Mucosa of stomach (tissue), 1 donor: Measurements from ENCODE around the gene SSBP4.

Experiments
- H3K27me3 ChIP-seq: one replicate; pipeline ENCODE4 v1.7.0; 2013; ENCODE audit warnings: mild to moderate bottlenecking, low read length; ENCODE audit not compliant: control insufficient read depth, insufficient read depth
- H3K36me3 ChIP-seq: one replicate; pipeline ENCODE4 v1.7.0; 2013; ENCODE audit warnings: low read length; ENCODE audit not compliant: control insufficient read depth, insufficient read depth
- H3K4me1 ChIP-seq: one replicate; pipeline ENCODE4 v1.7.0; 2013; ENCODE audit warnings: mild to moderate bottlenecking, low read length; ENCODE audit not compliant: control insufficient read depth, insufficient read depth
- H3K4me3 ChIP-seq: one replicate; pipeline ENCODE4 v1.7.0; 2013; ENCODE audit warnings: low read length
- H3K9ac ChIP-seq: one replicate; pipeline ENCODE4 v1.7.0; 2013; ENCODE audit warnings: mild to moderate bottlenecking, low read length, moderate library complexity
- H3K9me3 ChIP-seq: one replicate; pipeline ENCODE4 v1.7.0; 2013; ENCODE audit warnings: mild to moderate bottlenecking, low read length, moderate library complexity; ENCODE audit not compliant: control insufficient read depth
- donor health status: Pancreatic carcinoma.

Gene SSBP4

GRCh38 chr19:18418029-18418482, 1.1 kb upstream of the SSBP4 start:
- H3K4me1 ChIP-seq, result peaks cover 71% of the 10 kb centered on the region
- H3K9me3 ChIP-seq, result no peaks in the 10 kb centered on the region
- peaks cover 14% of the 10 kb centered on the region for H3K27me3 ChIP-seq
- H3K9ac ChIP-seq, result peak overlapping the region; percentile 45
- no peak overlapping the region for H3K4me3 ChIP-seq
- no peaks in the 10 kb centered on the region for H3K36me3 ChIP-seq

GRCh38 chr19:18418483-18419194, 559 bp upstream of the SSBP4 start:
- no peaks in the 10 kb centered on the region for H3K9me3 ChIP-seq
- no peaks in the 10 kb centered on the region for H3K36me3 ChIP-seq
- H3K27me3 ChIP-seq, result peaks cover 14% of the 10 kb centered on the region
- peak overlapping the region; percentile 23 for H3K9ac ChIP-seq
- peak overlapping the region; percentile 51 for H3K4me3 ChIP-seq
- H3K4me1 ChIP-seq, result peaks cover 77% of the 10 kb centered on the region

- peaks cover 14% of the 10 kb centered on the region for H3K27me3 ChIP-seq
- H3K9ac ChIP-seq, result peak overlapping the region; percentile 65
- no peaks in the 10 kb centered on the region for H3K9me3 ChIP-seq
- H3K4me3 ChIP-seq, result no peak overlapping the region
- H3K36me3 ChIP-seq, result no peaks in the 10 kb centered on the region
- H3K4me1 ChIP-seq, result peaks cover 74% of the 10 kb centered on the region
Measured at GRCh38 chr19:18419699-18420460, 682 bp downstream of the SSBP4 start.

- no peaks in the 10 kb centered on the region for H3K36me3 ChIP-seq
- peaks cover 14% of the 10 kb centered on the region for H3K27me3 ChIP-seq
- H3K4me3 ChIP-seq, result no peak overlapping the region
- H3K9me3 ChIP-seq, result no peaks in the 10 kb centered on the region
- H3K4me1 ChIP-seq, result peaks cover 70% of the 10 kb centered on the region
- peak overlapping the region; percentile 12 for H3K9ac ChIP-seq
Measured at GRCh38 chr19:18420930-18421329, 1.7 kb downstream of the SSBP4 start.

- Histone ChIP-seq H3K4me1 (peaks cover 67% of the 10 kb centered on the region), H3K4me3 (no peak overlapping the region), H3K27me3 (peaks cover 14% of the 10 kb centered on the region), H3K36me3 (no peaks in the 10 kb centered on the region), H3K9ac (peak overlapping the region; percentile 12), H3K9me3 (no peaks in the 10 kb centered on the region)
Measured at GRCh38 chr19:18421371-18421959, 2.3 kb downstream of the SSBP4 start.

- Histone ChIP-seq H3K27me3 (peaks cover 10% of the 10 kb centered on the region), H3K9me3 (no peaks in the 10 kb centered on the region), H3K4me3 (no peak overlapping the region), H3K4me1 (peaks cover 55% of the 10 kb centered on the region), H3K9ac (no peak overlapping the region), H3K36me3 (no peaks in the 10 kb centered on the region)
Measured at GRCh38 chr19:18422530-18423191, 3.5 kb downstream of the SSBP4 start.

- peaks cover 51% of the 10 kb centered on the region for H3K4me1 ChIP-seq
- H3K9ac ChIP-seq, result peak overlapping the region; percentile 39
- H3K4me3 ChIP-seq, result no peak overlapping the region
- H3K36me3 ChIP-seq, result no peaks in the 10 kb centered on the region
- H3K9me3 ChIP-seq, result no peaks in the 10 kb centered on the region
- peaks cover 2% of the 10 kb centered on the region for H3K27me3 ChIP-seq
Measured at GRCh38 chr19:18423258-18424020, 4.2 kb downstream of the SSBP4 start.

- H3K27me3 ChIP-seq, result no peaks in the 10 kb centered on the region
- H3K4me3 ChIP-seq, result no peak overlapping the region
- no peaks in the 10 kb centered on the region for H3K36me3 ChIP-seq
- H3K9me3 ChIP-seq, result no peaks in the 10 kb centered on the region
- H3K9ac ChIP-seq, result peak overlapping the region; percentile 39
- H3K4me1 ChIP-seq, result peaks cover 53% of the 10 kb centered on the region
Measured at GRCh38 chr19:18424122-18424889, 5.1 kb downstream of the SSBP4 start.

- no peak overlapping the region for H3K9ac ChIP-seq
- H3K4me3 ChIP-seq, result no peak overlapping the region
- no peaks in the 10 kb centered on the region for H3K36me3 ChIP-seq
- H3K4me1 ChIP-seq, result peaks cover 60% of the 10 kb centered on the region
- H3K9me3 ChIP-seq, result no peaks in the 10 kb centered on the region
- H3K27me3 ChIP-seq, result no peaks in the 10 kb centered on the region
Measured at GRCh38 chr19:18424890-18425514, 5.8 kb downstream of the SSBP4 start.

GRCh38 chr19:18425515-18426415, 6.6 kb downstream of the SSBP4 start:
- Histone ChIP-seq H3K9me3 (no peaks in the 10 kb centered on the region), H3K4me3 (no peak overlapping the region), H3K9ac (peak overlapping the region; percentile 15), H3K27me3 (no peaks in the 10 kb centered on the region), H3K4me1 (peaks cover 57% of the 10 kb centered on the region), H3K36me3 (no peaks in the 10 kb centered on the region)
